GM12878 (cell line): ENCODE measurements around the gene CIAO1. TPM values are rescaled to one million over a fixed set of nuclear protein-coding genes. Genes with fewer than 3 reads are reported as not detected.

Source experiments
- ATAC-seq: fragments of 200-7000 bp; cut with Tn5 transposase; 3 replicates; pipeline ENCODE4 v1.9.1; 2020; ENCODE audit warnings: mild to moderate bottlenecking, moderate library complexity
- BruUV-seq: library from RNA; stranded (reverse); fragments of 400-500 nt; replicated peaks from 2 replicates; lab custom pipeline; 2021; lab: Mats Ljungman, UMichigan
- CTCF ChIA-PET: fragments of 300-600 bp; sonication (Branson Sonifier 250); formaldehyde crosslinking; extraction: SDS; loops from one replicate; lab custom pipeline; 2021; ENCODE audit warnings: inconsistent platforms; lab: Yijun Ruan, JAX
- POLR2A ChIA-PET: fragments of 350-600 bp; formaldehyde crosslinking; extraction: SDS; loops from one replicate; lab custom pipeline; 2021; ENCODE audit warnings: inconsistent platforms; lab: Charles Lee
- RAD21 ChIA-PET: fragments of 300-600 bp; sonication (Branson Sonifier 250); formaldehyde crosslinking; loops from one replicate; lab custom pipeline; 2023; ENCODE audit warnings: antibody characterized with exemption; ENCODE audit not compliant: unreplicated experiment; lab: Charles Lee
- SMC1A ChIA-PET: fragments of 300-600 bp; sonication (Branson Sonifier 250); formaldehyde crosslinking; loops from one replicate; lab custom pipeline; 2023; ENCODE audit not compliant: unreplicated experiment, uncharacterized antibody; lab: Charles Lee
- DNase-seq: peaks from one replicate; pipeline ENCODE4 v3.0.0-alpha.2; 2011; ENCODE audit warnings: low read depth, low spot score
- FAIRE-seq: peaks from 3 replicates; lab custom pipeline; 2011; peaks lifted over from hg19 to GRCh38; lab: Jason Lieb, UNC
- H2AFZ ChIP-seq: 2 replicates; pipeline ENCODE4 v1.6.0; 2011; ENCODE audit warnings: low read depth, low read length, control low read depth; ENCODE audit not compliant: control insufficient read depth
- H3K27ac ChIP-seq: 2 replicates; pipeline ENCODE4 v1.5.1; 2011; ENCODE audit warnings: control low read depth; ENCODE audit not compliant: control insufficient read depth, insufficient read depth
- H3K27me3 ChIP-seq, 2 experiments: replicated peaks in 1 of 2; 2 replicates each; pipeline versions ENCODE4 v1.6.0 to v1.6.1; 2011; ENCODE audit warnings: low read length in 1 of 2; ENCODE audit not compliant: control insufficient read depth in 2 of 2, insufficient read depth in 2 of 2
- H3K36me3 ChIP-seq, 2 experiments: 2 replicates each; pipeline ENCODE4 v1.5.1; 2011; ENCODE audit warnings: low read length in 1 of 2; ENCODE audit not compliant: control insufficient read depth in 2 of 2, insufficient read depth in 2 of 2
- H3K4me1 ChIP-seq: 2 replicates; pipeline ENCODE4 v1.6.1; 2011; ENCODE audit warnings: mild to moderate bottlenecking, low read length, moderate library complexity, mixed read lengths; ENCODE audit not compliant: control insufficient read depth, insufficient read depth
- H3K4me2 ChIP-seq: 2 replicates; pipeline ENCODE4 v1.6.0; 2011; ENCODE audit warnings: control low read depth; ENCODE audit not compliant: control insufficient read depth, insufficient read depth
- H3K4me3 ChIP-seq: fragments of 200-600 bp; sonication (generic); 2 replicates; pipeline ENCODE4 v1.5.1; 2016
- H3K79me2 ChIP-seq: 2 replicates; pipeline ENCODE4 v1.6.0; 2011; ENCODE audit warnings: low read length; ENCODE audit not compliant: control insufficient read depth, insufficient read depth
- H3K9ac ChIP-seq: 2 replicates; pipeline ENCODE4 v1.8.0; 2011; ENCODE audit warnings: low read length, control low read depth, mixed read lengths; ENCODE audit not compliant: control insufficient read depth, insufficient read depth
- H3K9me3 ChIP-seq: replicated peaks from 3 replicates; pipeline ENCODE4 v1.5.1; 2011; ENCODE audit warnings: mild to moderate bottlenecking, low read length; ENCODE audit not compliant: control insufficient read depth, insufficient read depth
- H4K20me1 ChIP-seq: 2 replicates; pipeline ENCODE4 v1.6.0; 2011; ENCODE audit not compliant: control insufficient read depth, insufficient read depth
- BCL11A ChIP-seq: IDR thresholded peaks from 2 replicates; pipeline ENCODE4 v1.6.1; 2011; ENCODE audit warnings: low read depth, low read length
- BHLHE40 ChIP-seq, 2 experiments: fragments of 450-650 bp in 1 of 2; IDR thresholded peaks; 2 replicates each; pipeline ENCODE4 v1.6.1; 2011 to 2017; ENCODE audit warnings: low read depth in 2 of 2, borderline replicate concordance in 1 of 2, improper control_type of control experiment in 1 of 2, low read length in 1 of 2, mild to moderate bottlenecking in 1 of 2
- DPF2 ChIP-seq: fragments of 450-650 bp; IDR thresholded peaks from 2 replicates; pipeline ENCODE4 v1.6.1; 2017; ENCODE audit warnings: mild to moderate bottlenecking
- E4F1 ChIP-seq: fragments of 450-650 bp; IDR thresholded peaks from 2 replicates; pipeline ENCODE4 v1.6.1; 2018; ENCODE audit warnings: borderline replicate concordance, mild to moderate bottlenecking; ENCODE audit not compliant: partially characterized antibody
- ETV6 ChIP-seq, 2 experiments: fragments of 450-650 bp in 1 of 2; IDR thresholded peaks in 1 of 2; conservative IDR thresholded peaks in 1 of 2; 2 replicates each; pipeline ENCODE4 v1.6.1; 2014; ENCODE audit warnings: antibody characterized with exemption in 1 of 2, borderline replicate concordance in 1 of 2, low read depth in 1 of 2, mild to moderate bottlenecking in 1 of 2, moderate library complexity in 1 of 2
- HDGF ChIP-seq: fragments of 450-650 bp; IDR thresholded peaks from 2 replicates; pipeline ENCODE4 v1.6.1; 2016; ENCODE audit warnings: antibody characterized with exemption
- IRF5 ChIP-seq: fragments of 450-650 bp; IDR thresholded peaks from 2 replicates; pipeline ENCODE4 v1.6.1; 2017; ENCODE audit warnings: borderline replicate concordance
- JUND ChIP-seq: IDR thresholded peaks from 2 replicates; pipeline ENCODE4 v1.6.1; 2012; ENCODE audit warnings: low read depth, mild to moderate bottlenecking, low read length, improper control_type of control experiment, moderate library complexity
- KLF5 ChIP-seq: fragments of 450-650 bp; IDR thresholded peaks from 2 replicates; pipeline ENCODE4 v1.6.1; 2014; ENCODE audit warnings: mild to moderate bottlenecking; ENCODE audit not compliant: partially characterized antibody
- MYB ChIP-seq: fragments of 150-350 bp; IDR thresholded peaks from 2 replicates; pipeline ENCODE4 v1.6.1; 2014; ENCODE audit warnings: mild to moderate bottlenecking, low read depth, low read length, borderline replicate concordance
- NBN ChIP-seq: fragments of 450-650 bp; IDR thresholded peaks from 2 replicates; pipeline ENCODE4 v1.6.1; 2016
- RELA ChIP-seq: fragments of 450-650 bp; IDR thresholded peaks from 2 replicates; pipeline ENCODE4 v1.8.0; 2014; ENCODE audit warnings: borderline replicate concordance; ENCODE audit not compliant: partially characterized antibody
- RUNX3 ChIP-seq: IDR thresholded peaks from 2 replicates; pipeline ENCODE4 v1.6.1; 2012; ENCODE audit warnings: low read length, inconsistent platforms
- YY1 ChIP-seq: IDR thresholded peaks from 2 replicates; pipeline ENCODE4 v1.6.1; 2011; ENCODE audit warnings: low read depth, mild to moderate bottlenecking, low read length
- ZNF592 ChIP-seq: fragments of 450-650 bp; IDR thresholded peaks from 2 replicates; pipeline ENCODE4 v1.6.1; 2017; ENCODE audit warnings: mild to moderate bottlenecking, moderate library complexity
- WGBS: methylation state at CpG from one replicate; pipeline ENCODE4 v1.1.6; 2016; ENCODE audit warnings: low lambda C conversion rate; ENCODE audit not compliant: insufficient replicate concordance, insufficient coverage; ENCODE audit errors: missing lambda C conversion rate; 5-methylcytosine and 5-hydroxymethylcytosine counted together
- in situ Hi-C: fragments of 300-500 bp; cut with MboI; formaldehyde crosslinking; loops from 9 replicates; pipeline ENCODE4 v1.14.3; 2018; ENCODE audit warnings: mixed read lengths
- intact Hi-C: fragments of 100-400 bp; cut with micrococcal nuclease; formaldehyde crosslinking; loops from one replicate; pipeline ENCODE4 v1.14.2; 2022; ENCODE audit not compliant: unreplicated experiment
- polyA plus RNA-seq, 11 experiments: library from polyadenylated mRNA; depleted of rRNA in 4 of 11; unstranded in 6 of 11; stranded (reverse) in 5 of 11; fragments of >200 nt; fragmentation: Nextera tagmentation in 4 of 11; fragmentation: Illumina TruSeq in 1 of 11; extraction: Ambion mirVana in 4 of 11; extraction: Trizol in 1 of 11; gene quantifications; 1 replicate in 1 of 11; 2 replicates in 10 of 11; pipeline versions ENCODE4 v1.2.1 to v1.2.3, GENCODE V29; 2011 to 2016; ENCODE audit warnings: inconsistent platforms in 2 of 11, missing spikeins in 2 of 11, low read depth in 1 of 11
- total RNA-seq, 4 experiments: library from RNA; depleted of rRNA in 3 of 4; stranded (reverse); fragments of >200 nt in 3 of 4; fragmentation: Illumina TruSeq in 1 of 4; extraction: Trizol in 1 of 4; gene quantifications; 2 replicates each; pipeline versions ENCODE4 v1.2.1 to v1.2.3, GENCODE V29; 2013 to 2021

Gene CIAO1
- total and polyA plus RNA-seq, 10 of the 15 experiments (the other 5 are each of a cell fraction or from before 2014, with no cell fraction given), result 8.3 to 89.4 (median 63.4) TPM

- Histone ChIP-seq H2AFZ (peak overlapping the region; percentile 63), H3K9ac (peak overlapping the region; percentile 54), H3K36me3 (no peaks in the 10 kb centered on the region), H3K27ac (peak overlapping the region; percentile 94), H3K27me3 (no peaks in the 10 kb centered on the region), H3K4me1 (peaks cover 17% of the 10 kb centered on the region), H3K4me3 (no peak overlapping the region), H3K9me3 (no peaks in the 10 kb centered on the region), H3K4me2 (peak overlapping the region; percentile 73), H3K79me2 (peaks cover 4% of the 10 kb centered on the region), H4K20me1 (no peaks in the 10 kb centered on the region)
- SMC1A ChIA-PET, result interaction anchor here (0.7 to 2.1 kb wide), 9 partner anchors 9 to 40 kb away, joined by 3 to 35 read pairs (median 4); partner anchors contain the start of gene STARD7
- DNase-seq (peak; percentile 74), ATAC-seq (peak; percentile 94), FAIRE-seq (peak; percentile 81)
- no TSS peak for BruUV-seq
- CTCF ChIA-PET, result interaction anchor here (1.0 to 2.9 kb wide), 5 partner anchors 9 to 38 kb away, joined by 3 to 17 read pairs (median 11); partner anchors contain the start of gene STARD7
- POLR2A ChIA-PET, result interaction anchor here (0.7 to 10.0 kb wide), 6 partner anchors 8 to 24 kb away, joined by 3 to 66 read pairs (median 4); partner anchors contain the start of gene STARD7
- intact Hi-C loops, result loop anchor here (1.0 to 5.0 kb wide), 2 partner anchors 14 to 37 kb away; no protein-coding TSS in a partner anchor
- in situ Hi-C loops, result no loop called here
- RAD21 ChIA-PET, result interaction anchor here (0.7 to 2.1 kb wide), 6 partner anchors 9 to 284 kb away, joined by 3 to 20 read pairs (median 3); no protein-coding TSS in a partner anchor
- WGBS, result 0% methylated on average over 3 of the region's 3 CpGs
- peak; percentile 21; the same call in 1 of the 2 replicates for TF ChIP-seq YY1
- TF ChIP-seq RELA, result peak; percentile 14
- TF ChIP-seq ZNF592, result peak; percentile 90
- 0 out of 4 replicates have a peak, but pooled peaks of 1 of the 2 experiments have one; percentile 29 for TF ChIP-seq ETV6 (conservative IDR thresholded peaks at IDR 0.05 in 1 of 2, IDR thresholded peaks at IDR 0.05 in 1 of 2; ENCODE audit: borderline replicate concordance in 1 of 2, low read depth in 1 of 2)
- TF ChIP-seq E4F1, result no peak
- peak; percentile 25; the same call in 1 of the 2 replicates for TF ChIP-seq HDGF
- TF ChIP-seq BCL11A, result 0 out of 2 replicates have a peak, but pooled peaks have one; percentile 55
- TF ChIP-seq NBN, result peak; percentile 69; the same call in 1 of the 2 replicates
- TF ChIP-seq RUNX3, result peak; percentile 36
- no peak for TF ChIP-seq JUND
- TF ChIP-seq KLF5, result no peak
- TF ChIP-seq BHLHE40 (IDR thresholded peaks at IDR 0.05; ENCODE audit: borderline replicate concordance in 1 of 2, low read depth in 2 of 2, low read length in 1 of 2), result no peak
- TF ChIP-seq IRF5, result no peak
- peak; percentile 87 for TF ChIP-seq DPF2
- peak; percentile 93 for TF ChIP-seq MYB
These were observed 41.0 kb upstream of the CIAO1 start for GRCh38 chr2:96225016-96225533.
